IPS-20b (cell line): Measurements from ENCODE around the gene PARP3.

Experiments
- H3K27ac ChIP-seq: one replicate; pipeline ENCODE4 v1.5.1; 2013; ENCODE audit warnings: low read length
- H3K27me3 ChIP-seq: 2 replicates; pipeline ENCODE4 v1.6.1; 2013; ENCODE audit warnings: mild to moderate bottlenecking, low read length, inconsistent platforms; ENCODE audit not compliant: insufficient read depth
- H3K36me3 ChIP-seq: 2 replicates; pipeline ENCODE4 v1.6.1; 2013; ENCODE audit warnings: low read depth, mild to moderate bottlenecking, inconsistent platforms, low read length, moderate library complexity; ENCODE audit not compliant: insufficient read depth
- H3K4me1 ChIP-seq: 2 replicates; pipeline ENCODE4 v1.6.1; 2013; ENCODE audit warnings: mild to moderate bottlenecking, control low read depth, inconsistent platforms, low read length, moderate library complexity; ENCODE audit not compliant: insufficient read depth
- H3K4me3 ChIP-seq: 2 replicates; pipeline ENCODE4 v1.5.1; 2013; ENCODE audit warnings: mild to moderate bottlenecking, low read length, inconsistent platforms
- H3K9ac ChIP-seq: 2 replicates; pipeline ENCODE4 v1.6.1; 2013; ENCODE audit warnings: low read depth, mild to moderate bottlenecking, inconsistent platforms, low read length, moderate library complexity
- H3K9me3 ChIP-seq: 2 replicates; pipeline ENCODE4 v1.6.1; 2013; ENCODE audit warnings: mild to moderate bottlenecking, low read depth, low read length, inconsistent platforms; ENCODE audit not compliant: insufficient read depth

PARP3 gene

GRCh38 chr3:51966016-51966415, 23.9 kb downstream of the PARP3 start:
- 0 out of 2 replicates have a peak overlapping the region, but pooled peaks have one; percentile 63 for H3K4me3 ChIP-seq

GRCh38 chr3:51966486-51966885, 24.3 kb downstream of the PARP3 start:
- H3K4me3 ChIP-seq = peak overlapping the region; percentile 63; the same call in 1 of the 2 replicates
- peaks cover 40% of the 10 kb centered on the region for H3K27me3 ChIP-seq
- no peaks in the 10 kb centered on the region for H3K9me3 ChIP-seq
- peaks cover 21% of the 10 kb centered on the region for H3K4me1 ChIP-seq
- H3K9ac ChIP-seq = peak overlapping the region; percentile 27; the same call in 1 of the 2 replicates
- H3K36me3 ChIP-seq = no peaks in the 10 kb centered on the region
- no peak overlapping the region for H3K27ac ChIP-seq

More at GRCh38 chr3:51966016-51966415, 23.9 kb downstream of the PARP3 start:
- no peaks in the 10 kb centered on the region for H3K9me3 ChIP-seq
- H3K36me3 ChIP-seq = no peaks in the 10 kb centered on the region
- no peak overlapping the region for H3K9ac ChIP-seq
- H3K4me1 ChIP-seq = peaks cover 21% of the 10 kb centered on the region
- no peak overlapping the region for H3K27ac ChIP-seq
- peaks cover 42% of the 10 kb centered on the region for H3K27me3 ChIP-seq

- H3K9me3 ChIP-seq = no peaks in the 10 kb centered on the region
- H3K4me1 ChIP-seq = peaks cover 21% of the 10 kb centered on the region
- no peaks in the 10 kb centered on the region for H3K36me3 ChIP-seq
- H3K9ac ChIP-seq = peak overlapping the region; percentile 27; the same call in 1 of the 2 replicates
- H3K27me3 ChIP-seq = peaks cover 35% of the 10 kb centered on the region
- H3K4me3 ChIP-seq = peak overlapping the region; percentile 63; the same call in 1 of the 2 replicates
- no peak overlapping the region for H3K27ac ChIP-seq
These were observed 24.8 kb downstream of the PARP3 start for GRCh38 chr3:51966922-51967383.

- peak within 1 kb of the TSS; percentile 89 for H3K27ac ChIP-seq
- H3K4me3 ChIP-seq = peak within 1 kb of the TSS; percentile 86
- peak within 1 kb of the TSS; percentile 94 for H3K9ac ChIP-seq
- peaks cover 21% of the 10 kb centered on the region for H3K4me1 ChIP-seq
- no peaks in the 10 kb centered on the region for H3K36me3 ChIP-seq
- H3K9me3 ChIP-seq = no peaks in the 10 kb centered on the region
- H3K27me3 ChIP-seq = peaks cover 30% of the 10 kb centered on the region
These were observed 25.4 kb downstream of the PARP3 start, which contains the start of gene PCBP4 for GRCh38 chr3:51967384-51968169. Gene PCBP4 (minus strand): TSS chr3:51967454. CDS start chr3:51961240, 6,214 bp downstream.

- peak overlapping the region; percentile 94 for H3K9ac ChIP-seq
- no peaks in the 10 kb centered on the region for H3K9me3 ChIP-seq
- H3K27ac ChIP-seq = peak overlapping the region; percentile 89
- peaks cover 21% of the 10 kb centered on the region for H3K4me1 ChIP-seq
- peaks cover 25% of the 10 kb centered on the region for H3K27me3 ChIP-seq
- H3K4me3 ChIP-seq = peak overlapping the region; percentile 86
- no peaks in the 10 kb centered on the region for H3K36me3 ChIP-seq
These were observed 26.1 kb downstream of the PARP3 start for GRCh38 chr3:51968170-51968775.

GRCh38 chr3:51968883-51969678, 26.9 kb downstream of the PARP3 start:
- Histone ChIP-seq H3K4me1 (peaks cover 22% of the 10 kb centered on the region), H3K27ac (peak overlapping the region; percentile 86), H3K36me3 (no peaks in the 10 kb centered on the region)

GRCh38 chr3:51969841-51970240, 27.7 kb downstream of the PARP3 start:
- Histone ChIP-seq H3K9ac (no peak overlapping the region), H3K9me3 (no peaks in the 10 kb centered on the region), H3K4me3 (no peak overlapping the region), H3K27ac (no peak overlapping the region), H3K27me3 (peaks cover 38% of the 10 kb centered on the region), H3K36me3 (no peaks in the 10 kb centered on the region), H3K4me1 (peaks cover 28% of the 10 kb centered on the region)

More at GRCh38 chr3:51968883-51969678, 26.9 kb downstream of the PARP3 start:
- Histone ChIP-seq H3K9ac (peak overlapping the region; percentile 94; the same call in 1 of the 2 replicates), H3K27me3 (peaks cover 32% of the 10 kb centered on the region), H3K9me3 (no peaks in the 10 kb centered on the region), H3K4me3 (peak overlapping the region; percentile 86)

- Histone ChIP-seq H3K9me3 (no peaks in the 10 kb centered on the region), H3K4me3 (no peak overlapping the region), H3K9ac (no peak overlapping the region), H3K27ac (no peak overlapping the region), H3K36me3 (no peaks in the 10 kb centered on the region), H3K27me3 (peaks cover 38% of the 10 kb centered on the region), H3K4me1 (peaks cover 34% of the 10 kb centered on the region)
These were observed 28.6 kb downstream of the PARP3 start for GRCh38 chr3:51970606-51971300.

GRCh38 chr3:51971350-51971749, 29.2 kb downstream of the PARP3 start:
- Histone ChIP-seq H3K4me1 (peaks cover 32% of the 10 kb centered on the region), H3K9ac (no peak overlapping the region), H3K27ac (no peak overlapping the region), H3K4me3 (no peak overlapping the region), H3K36me3 (no peaks in the 10 kb centered on the region), H3K27me3 (peaks cover 38% of the 10 kb centered on the region), H3K9me3 (no peaks in the 10 kb centered on the region)

- H3K4me3 ChIP-seq = peak overlapping the region; percentile 74
- H3K27ac ChIP-seq = no peak overlapping the region
- no peaks in the 10 kb centered on the region for H3K36me3 ChIP-seq
- peaks cover 17% of the 10 kb centered on the region; the same call in 1 of the 2 replicates for H3K4me1 ChIP-seq
- peak overlapping the region; percentile 57; the same call in 1 of the 2 replicates for H3K9ac ChIP-seq
- peaks cover 44% of the 10 kb centered on the region for H3K27me3 ChIP-seq
- no peaks in the 10 kb centered on the region for H3K9me3 ChIP-seq
These were observed 32.3 kb downstream of the PARP3 start for GRCh38 chr3:51974277-51974962.
